C4-2B (cell line): ENCODE measurements around the gene ZNF280A.

Source experiments
- H3K27ac ChIP-seq: fragments of 450-650 bp; 2 replicates; pipeline ENCODE4 v1.5.1; 2017
- ZFX ChIP-seq: fragments of 450-650 bp; IDR thresholded peaks from 2 replicates; pipeline ENCODE4 v1.6.1; 2017
- TF ChIP-seq, protein P1 (sequence below): fragments of 450-650 bp; conservative IDR thresholded peaks from 2 replicates; pipeline ENCODE4 v1.5.1; 2017; ENCODE audit warnings: mild to moderate bottlenecking

Gene ZNF280A

DNA sequence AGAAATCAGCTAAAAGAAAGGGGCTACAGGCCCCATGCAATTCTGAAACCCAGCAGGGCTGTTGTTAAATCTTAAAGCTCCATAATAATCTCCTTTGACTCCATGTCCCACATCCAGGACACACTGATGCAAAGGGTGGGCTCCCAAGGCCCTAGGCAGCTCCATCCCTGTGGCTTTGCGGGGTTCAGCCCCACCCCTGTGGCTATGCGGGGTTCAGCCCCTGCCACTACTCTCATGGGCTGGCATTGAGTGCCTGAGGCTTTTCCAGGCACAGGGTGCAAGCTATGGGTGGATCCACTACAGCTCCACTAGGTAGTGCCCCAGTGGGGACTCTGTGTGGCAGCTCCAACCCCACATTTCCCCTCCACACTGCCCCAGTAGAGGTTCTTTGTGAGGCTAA, 8.7 kb upstream of the ZNF280A start:
- no peak overlapping the region for H3K27ac ChIP-seq
- no peak for TF ChIP-seq ZFX
- TF ChIP-seq, protein P1, sequence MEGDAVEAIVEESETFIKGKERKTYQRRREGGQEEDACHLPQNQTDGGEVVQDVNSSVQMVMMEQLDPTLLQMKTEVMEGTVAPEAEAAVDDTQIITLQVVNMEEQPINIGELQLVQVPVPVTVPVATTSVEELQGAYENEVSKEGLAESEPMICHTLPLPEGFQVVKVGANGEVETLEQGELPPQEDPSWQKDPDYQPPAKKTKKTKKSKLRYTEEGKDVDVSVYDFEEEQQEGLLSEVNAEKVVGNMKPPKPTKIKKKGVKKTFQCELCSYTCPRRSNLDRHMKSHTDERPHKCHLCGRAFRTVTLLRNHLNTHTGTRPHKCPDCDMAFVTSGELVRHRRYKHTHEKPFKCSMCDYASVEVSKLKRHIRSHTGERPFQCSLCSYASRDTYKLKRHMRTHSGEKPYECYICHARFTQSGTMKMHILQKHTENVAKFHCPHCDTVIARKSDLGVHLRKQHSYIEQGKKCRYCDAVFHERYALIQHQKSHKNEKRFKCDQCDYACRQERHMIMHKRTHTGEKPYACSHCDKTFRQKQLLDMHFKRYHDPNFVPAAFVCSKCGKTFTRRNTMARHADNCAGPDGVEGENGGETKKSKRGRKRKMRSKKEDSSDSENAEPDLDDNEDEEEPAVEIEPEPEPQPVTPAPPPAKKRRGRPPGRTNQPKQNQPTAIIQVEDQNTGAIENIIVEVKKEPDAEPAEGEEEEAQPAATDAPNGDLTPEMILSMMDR = no peak

GRCh38 chr22:22527312-22527711, 7.2 kb upstream of the ZNF280A start:
- TF ChIP-seq ZFX = no peak
- TF ChIP-seq, protein P1 = no peak
- H3K27ac ChIP-seq = no peak overlapping the region

DNA sequence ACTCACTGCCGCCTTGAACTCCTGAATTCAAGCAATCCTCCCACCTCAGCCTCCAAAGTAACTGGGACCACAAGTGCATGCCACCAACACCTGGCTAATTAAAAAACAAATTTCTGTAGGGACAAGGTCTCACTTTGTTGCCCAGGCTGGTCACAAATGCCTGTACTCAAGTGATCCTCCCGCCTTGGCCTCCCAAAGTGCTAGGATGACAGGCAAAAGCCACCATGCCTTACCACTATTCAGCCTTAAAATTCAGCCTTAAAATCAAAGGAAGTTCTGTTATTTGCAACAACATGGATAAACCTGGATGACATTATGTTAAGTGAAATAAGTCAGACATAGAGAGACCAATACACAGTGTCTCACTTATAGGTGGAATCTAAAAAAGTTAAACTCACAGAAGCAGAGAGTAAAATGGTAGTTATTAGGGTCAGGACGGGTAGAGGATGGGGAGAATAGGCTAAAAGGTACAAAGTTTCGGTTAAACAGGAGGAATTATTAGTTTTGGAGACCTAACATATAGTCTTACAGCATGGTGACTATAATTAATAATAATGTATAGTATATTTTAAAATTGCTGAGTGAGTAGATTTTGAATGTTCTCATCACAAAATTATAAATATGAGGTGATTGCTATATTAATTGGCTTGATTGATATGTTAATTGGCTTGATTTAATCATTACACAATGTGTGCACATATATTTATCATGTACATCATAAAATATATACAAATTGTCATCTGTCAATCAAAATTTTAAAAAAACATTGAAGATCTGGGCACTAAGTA, 6.2 kb upstream of the ZNF280A start:
- TF ChIP-seq, protein P1 = no peak
- no peak for TF ChIP-seq ZFX
- H3K27ac ChIP-seq = no peak overlapping the region

- H3K27ac ChIP-seq = no peak overlapping the region
- TF ChIP-seq, protein P1 = no peak
- TF ChIP-seq ZFX = no peak
Measured at GRCh38 chr22:22523494-22523893, 3.4 kb upstream of the ZNF280A start.

DNA sequence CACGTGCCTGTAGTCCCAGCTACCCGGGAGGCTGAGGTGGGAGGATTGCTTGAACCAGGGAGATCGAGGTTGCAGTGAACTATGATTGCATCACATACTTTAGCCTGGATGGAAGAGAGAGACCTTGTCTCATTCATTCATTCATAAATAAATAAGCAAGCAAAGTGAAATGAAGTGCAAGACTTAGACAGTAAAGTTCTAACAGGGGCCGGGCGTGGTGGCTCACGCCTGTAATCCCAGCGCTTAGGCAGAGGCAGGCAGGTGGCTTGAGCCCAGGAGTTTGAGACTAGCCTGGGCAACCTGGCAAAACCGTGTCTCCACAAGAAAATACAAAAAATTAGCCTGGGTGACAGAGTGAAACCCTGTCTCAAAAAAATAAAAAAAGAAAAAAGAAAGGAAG, 1.6 kb upstream of the ZNF280A start:
- TF ChIP-seq ZFX = no peak
- TF ChIP-seq, protein P1 = no peak
- no peak overlapping the region for H3K27ac ChIP-seq

DNA sequence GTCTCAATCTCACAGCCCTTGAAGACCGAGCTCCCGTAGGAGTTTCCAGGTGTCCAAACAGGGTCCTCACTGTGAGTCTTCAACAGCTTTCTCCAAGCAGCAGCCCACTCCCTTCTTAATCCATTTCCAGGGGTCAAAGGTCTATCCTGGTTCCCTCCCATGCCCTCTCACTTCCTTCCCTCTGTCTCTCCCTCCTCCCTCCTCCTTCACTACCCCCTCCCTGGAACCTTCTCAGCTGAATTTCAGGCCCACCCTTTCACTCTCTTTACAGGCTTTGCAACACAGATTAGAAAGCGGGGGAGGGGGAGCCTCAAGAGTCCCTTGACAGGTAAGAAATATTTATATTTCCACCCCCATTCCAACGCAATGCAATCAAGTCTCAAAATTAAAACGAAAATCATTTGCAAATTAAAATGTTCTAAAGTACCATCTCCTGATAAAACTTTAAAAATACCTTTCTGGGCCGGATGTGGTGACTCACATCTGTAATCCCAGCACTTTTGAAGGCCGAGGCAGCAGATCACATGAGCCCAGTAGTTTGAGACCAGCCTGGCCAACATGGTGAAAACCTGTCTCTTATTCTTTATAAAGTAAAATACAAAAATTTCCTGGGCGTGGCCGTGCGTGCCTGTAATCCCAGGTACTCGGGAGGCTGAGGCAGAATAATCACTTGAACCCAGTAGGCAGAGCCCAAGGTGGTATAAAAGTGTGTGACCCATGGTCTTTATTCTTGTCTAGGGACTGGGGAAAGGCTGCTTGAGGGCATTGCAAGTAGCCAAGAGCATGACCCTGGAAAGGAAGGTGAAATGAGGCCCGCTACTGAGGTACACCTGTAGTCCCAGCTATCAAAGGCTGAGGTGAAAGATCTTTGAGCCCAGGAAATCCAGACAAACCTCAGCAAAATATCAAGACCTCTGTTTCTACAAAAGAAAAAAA, 865 bp upstream of the ZNF280A start:
- TF ChIP-seq, protein P1 = no peak
- no peak overlapping the region for H3K27ac ChIP-seq

DNA sequence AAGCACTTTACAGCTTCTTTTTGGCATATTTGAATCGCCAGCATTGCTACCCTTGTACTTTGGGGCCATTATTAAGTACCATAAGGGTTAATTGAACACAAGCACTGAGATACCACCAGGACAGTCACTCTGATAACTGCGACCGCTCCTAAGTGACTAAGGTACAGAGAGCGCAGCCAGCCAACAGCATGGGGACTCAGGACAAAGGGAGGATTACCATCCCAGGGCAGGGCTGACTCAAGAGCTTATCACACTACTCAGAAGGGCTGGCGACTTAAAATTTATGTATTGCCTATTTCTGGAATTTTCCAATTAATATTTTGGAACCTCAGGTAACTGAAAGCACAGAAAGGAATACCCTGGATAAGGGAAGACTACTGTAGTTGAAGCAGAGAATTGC, 479 bp downstream of the ZNF280A start:
- H3K27ac ChIP-seq = no peak overlapping the region
- TF ChIP-seq ZFX = no peak
- TF ChIP-seq, protein P1 = no peak
